ENCODE results near the gene SMDT1.
"Not testable (repeated sequence)": the region's sequence is repeated elsewhere in the genome, so short reads cannot be mapped to it uniquely, and the experiment has no call there.

Gene SMDT1

GRCh38 chr22:42070517-42071422, 8.7 kb upstream of the SMDT1 start, which contains the start of gene NAGA:
Gene NAGA (minus strand): TSS chr22:42070812. CDS start chr22:42070297, 515 bp downstream.
- peak; percentile 68 for DNase-seq (ENCODE audit: low read depth)

DNA sequence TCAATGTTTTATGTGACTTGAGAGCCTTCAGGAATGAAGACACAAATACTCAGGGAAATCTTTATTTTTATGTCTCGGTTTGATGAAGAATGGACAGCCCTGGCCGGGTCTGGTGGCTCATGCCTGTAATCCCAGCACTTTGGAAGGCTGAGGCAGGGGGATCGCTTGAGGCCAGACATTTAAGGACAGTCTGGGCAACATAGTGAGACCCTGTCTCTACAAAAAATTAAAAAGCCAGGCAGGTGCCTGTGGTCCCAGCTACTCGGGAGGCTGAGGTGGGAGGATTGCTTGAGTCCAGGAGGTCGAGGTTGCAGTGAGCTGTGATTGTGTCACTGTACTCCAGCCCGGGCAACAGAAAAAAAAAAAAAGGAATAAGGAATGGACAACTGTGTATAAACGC, 8.0 kb upstream of the SMDT1 start:
- not testable (repeated sequence) for DNase-seq (ENCODE audit: low read depth)

GRCh38 chr22:42072606-42073330, 6.7 kb upstream of the SMDT1 start:
- DNase-seq (ENCODE audit: low read depth), result no peak

DNA sequence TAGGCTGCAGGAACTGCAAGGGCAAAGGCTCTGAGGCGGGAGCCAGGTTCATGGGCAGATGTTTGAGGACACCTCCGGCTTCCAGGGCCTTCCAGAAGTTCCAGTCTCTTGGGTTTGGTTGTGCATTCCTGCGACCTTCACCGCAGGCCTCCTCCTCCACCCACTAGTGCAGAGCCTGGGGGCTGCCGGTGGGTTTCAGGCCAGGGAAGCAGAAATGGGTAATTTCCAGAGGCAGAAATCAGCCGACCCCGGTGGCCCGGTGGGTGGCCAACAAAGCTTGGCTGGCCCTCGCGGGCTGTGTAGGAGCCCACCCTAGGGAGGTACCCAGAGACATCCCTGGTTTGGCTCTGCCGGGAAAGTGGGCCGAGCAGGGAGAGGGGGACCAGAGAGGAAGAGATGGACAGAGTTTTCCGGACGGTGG, 5.9 kb upstream of the SMDT1 start:
- DNase-seq (ENCODE audit: low read depth), result no peak

DNA sequence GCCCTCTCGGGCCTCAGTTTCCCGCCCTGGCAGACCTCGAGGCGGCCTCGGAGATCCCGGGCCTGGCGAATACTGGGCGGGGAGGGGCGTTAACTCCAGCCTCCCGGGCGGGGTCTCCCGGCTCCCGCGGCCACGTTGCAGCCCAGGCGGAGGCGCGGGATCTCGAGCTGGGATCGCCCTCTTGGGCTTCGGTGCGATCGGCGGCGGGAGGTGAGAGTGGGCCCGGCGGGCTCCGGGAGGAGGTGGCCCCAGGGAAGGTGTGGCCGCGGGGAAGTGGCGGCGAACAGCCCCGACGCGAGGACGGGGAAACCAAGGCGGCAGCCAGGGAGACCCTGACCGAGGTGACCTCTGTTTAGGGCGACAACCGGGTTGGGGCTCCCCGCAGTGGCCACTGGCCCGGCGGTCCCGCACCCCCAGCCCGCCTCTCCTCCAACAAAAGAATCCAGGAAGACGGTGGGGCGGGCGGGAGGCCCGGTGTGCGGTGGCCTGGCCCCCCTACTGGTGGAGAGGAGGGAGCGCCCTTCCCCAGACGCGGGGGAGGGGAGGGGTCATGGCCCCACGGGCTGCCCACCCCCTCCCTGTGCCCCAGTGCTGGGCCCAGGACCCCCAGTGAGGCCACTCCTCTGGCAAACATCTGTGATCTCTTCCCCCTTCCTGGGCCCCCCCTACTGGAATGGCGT, 5.2 kb upstream of the SMDT1 start, which contains the start of gene PHETA2:
Gene PHETA2, plus strand, starts transcription at position 117 of the 680 bp plus-strand sequence. CDS start 3,046 bp downstream, outside the sequence.
- DNase-seq (ENCODE audit: low read depth), result peak; percentile 41

DNA sequence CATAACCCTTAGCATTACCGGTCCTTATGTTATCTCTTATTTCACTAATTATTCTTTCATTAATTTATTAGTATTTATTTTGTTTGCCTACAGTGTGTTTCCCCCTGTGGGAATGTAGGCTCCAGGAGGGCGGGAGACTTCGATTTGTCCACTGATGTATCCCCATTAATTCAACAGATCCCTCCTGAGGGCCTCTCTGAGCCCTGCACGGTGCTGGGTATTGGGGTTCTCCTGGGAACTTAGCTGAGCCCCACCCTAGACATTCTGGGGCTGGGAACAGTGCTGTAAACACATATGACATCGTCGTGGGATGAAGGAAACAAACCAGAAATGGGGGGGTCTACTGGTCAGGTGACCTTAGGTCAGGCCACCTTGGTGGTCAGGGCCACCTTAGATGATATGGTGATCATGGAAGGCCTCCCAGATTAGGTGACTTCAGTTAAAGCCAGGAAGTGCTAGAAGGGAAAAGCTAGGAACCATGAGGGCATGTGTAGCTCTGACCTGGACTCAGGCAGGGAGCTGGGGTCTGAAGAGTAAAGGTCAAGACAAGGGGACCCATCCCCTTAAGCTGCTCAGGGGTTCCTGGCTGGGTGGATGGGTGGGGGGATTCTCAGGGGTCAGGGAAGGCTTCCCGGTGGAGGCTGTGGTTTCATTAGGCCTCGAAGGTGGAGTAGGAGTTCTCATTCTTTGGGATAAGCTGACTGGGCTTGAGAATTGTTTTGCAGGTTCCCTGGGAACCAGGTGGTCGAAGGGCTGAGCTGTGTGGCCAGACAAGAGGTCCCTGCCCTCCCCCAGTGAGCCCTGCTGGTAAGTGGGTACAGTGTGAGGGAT, 4.4 kb upstream of the SMDT1 start:
- no peak for DNase-seq (ENCODE audit: low read depth)

GRCh38 chr22:42076764-42077485, 2.6 kb upstream of the SMDT1 start:
- no peak for DNase-seq (ENCODE audit: low read depth)

- no peak for DNase-seq (ENCODE audit: low read depth)
Measured at GRCh38 chr22:42077486-42078125, 1.9 kb upstream of the SMDT1 start.

DNA sequence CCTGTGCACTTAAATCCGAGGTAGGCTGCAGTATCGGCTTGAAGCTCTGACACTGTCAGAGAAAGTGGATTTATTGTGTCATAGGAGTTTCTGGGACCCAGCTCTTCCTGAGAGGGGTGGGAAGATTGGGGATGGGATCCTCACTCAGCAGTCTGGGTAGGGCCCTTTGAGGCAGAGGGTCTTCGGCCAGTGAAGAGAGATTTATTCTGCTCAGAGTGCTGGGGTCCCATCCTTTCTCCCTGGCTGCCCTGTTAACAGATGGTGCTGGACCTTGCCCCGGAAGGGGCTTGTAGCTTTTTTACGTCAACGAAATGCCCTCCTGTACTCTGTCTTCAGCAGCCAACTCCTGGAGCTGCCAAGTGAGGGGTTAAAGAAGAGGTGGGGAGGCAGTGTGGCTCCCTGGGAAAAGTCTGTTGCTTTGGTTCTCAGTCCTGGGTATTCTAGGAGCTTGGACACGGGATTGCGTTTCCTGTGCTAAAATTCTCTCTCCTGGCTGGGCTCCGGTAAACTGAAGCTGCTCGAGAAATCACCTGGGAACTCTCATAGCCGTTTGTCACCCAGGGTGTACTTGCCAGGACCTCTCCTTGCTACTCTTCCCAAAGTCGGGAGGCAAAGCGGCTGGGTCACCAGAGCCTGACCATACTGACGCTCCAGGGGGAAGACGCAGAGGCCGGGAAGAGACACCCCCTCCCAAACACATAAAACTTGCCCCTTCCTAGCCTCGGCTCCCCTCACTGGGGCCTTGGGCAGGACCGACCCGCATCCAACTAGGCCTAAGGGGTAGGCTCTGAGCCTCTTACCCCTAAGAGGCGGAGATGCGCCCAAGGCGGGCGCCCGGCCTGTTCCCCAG, 806 bp upstream of the SMDT1 start:
- no peak for DNase-seq (ENCODE audit: low read depth)

DNA sequence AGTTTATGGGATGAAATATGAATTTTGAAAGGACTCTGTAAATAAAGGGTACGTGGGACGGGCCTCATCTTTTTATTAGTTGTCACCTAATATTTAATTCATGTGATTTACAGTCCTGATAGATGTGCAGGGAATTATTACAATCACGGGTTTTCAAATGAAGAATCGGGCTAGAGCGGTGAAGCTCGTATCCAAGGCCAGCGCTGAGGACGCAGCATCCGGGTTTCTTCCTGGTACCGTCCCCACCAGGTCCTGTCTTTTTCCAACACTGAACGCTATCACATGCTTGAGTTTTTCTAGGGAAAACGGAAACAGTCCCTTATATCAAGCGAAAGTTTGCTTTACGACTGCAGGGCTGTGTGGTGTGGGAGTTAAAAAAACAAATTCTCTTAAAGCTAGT, 787 bp downstream of the SMDT1 start:
- DNase-seq (ENCODE audit: low read depth), result no peak

DNA sequence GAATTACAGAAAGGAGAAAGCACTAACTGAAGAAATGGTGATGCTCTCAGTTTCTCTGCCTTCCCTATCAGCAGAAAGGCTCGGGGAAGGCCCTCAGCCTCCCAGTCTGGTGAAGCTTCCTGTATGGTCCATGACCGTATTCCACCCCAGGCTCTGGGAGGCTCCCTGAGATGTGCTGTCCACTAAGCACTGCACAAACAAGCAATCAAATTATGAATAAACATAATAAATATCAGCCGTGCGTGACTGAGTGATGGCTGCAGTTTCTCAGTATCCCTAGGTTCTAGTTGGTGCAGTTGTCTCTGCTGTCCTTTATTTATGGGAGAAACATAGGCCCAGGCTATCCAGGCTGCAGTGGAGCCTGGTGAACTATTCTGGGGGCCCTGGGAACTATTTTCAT, 3.6 kb downstream of the SMDT1 start:
- DNase-seq (ENCODE audit: low read depth), result no peak

- no peak for DNase-seq (ENCODE audit: low read depth)
Measured at GRCh38 chr22:42084874-42085273, 5.4 kb downstream of the SMDT1 start.

DNA sequence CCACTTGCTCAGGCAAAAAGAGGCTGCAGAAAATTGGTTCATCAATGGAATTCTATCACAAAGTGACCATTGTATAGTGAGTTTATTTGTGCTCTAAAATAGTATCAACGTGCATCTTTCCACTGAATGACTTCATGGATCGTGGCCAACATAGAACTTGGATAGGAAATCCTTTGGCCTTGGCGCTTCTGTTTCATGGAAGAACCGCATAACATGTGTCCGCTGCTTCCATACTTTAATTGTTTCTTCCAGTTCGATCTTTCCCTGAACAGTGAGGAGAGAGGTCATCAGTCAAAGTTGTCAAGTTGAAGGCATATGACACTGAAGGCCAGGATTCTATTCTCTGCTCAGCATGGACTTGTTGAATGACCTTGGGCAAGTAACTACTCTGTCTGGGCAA, 6.6 kb downstream of the SMDT1 start:
- DNase-seq (ENCODE audit: low read depth), result no peak

DNA sequence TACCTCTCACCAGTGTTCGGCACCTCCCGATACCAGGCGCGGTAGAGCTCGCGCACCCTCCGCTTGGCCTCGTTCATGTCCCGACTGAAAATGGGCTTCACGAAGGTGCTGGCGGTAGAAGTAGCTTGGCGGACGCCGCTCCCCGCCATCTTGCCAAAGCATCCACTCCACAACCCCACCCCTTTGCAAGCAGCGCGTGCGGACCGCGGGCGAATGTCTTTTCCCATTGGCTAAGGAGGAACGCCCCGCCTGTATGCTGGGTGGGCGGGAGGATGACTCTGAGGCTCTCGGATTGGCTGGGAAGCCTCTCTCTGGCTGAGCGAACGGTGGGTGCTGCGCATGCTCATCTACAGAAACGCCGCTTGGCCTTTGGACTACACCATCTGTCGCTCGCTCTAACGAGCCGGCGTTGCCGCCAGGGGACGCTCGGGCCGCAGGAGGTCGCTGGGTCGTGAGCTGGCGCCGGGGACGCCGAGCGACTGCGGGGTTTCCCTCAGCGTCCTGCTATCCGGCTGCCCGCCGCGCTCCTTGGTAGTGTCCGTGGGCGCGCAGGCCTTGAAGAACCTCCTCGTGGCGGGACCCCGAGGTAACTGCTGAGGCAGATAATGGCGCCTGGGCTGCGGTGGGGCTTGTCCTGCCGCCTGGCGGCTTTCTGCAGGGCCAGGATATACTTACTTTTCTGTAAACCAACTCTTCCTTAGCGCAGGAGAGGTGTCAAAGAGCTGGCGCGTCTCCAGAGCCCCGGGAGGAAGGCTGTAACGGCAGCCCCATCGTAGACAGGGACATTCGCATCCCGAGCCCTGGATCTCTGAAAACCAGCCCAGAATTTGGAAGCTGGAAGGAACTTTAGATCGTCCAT, 11.3 kb downstream of the SMDT1 start, which contains the start of gene NDUFA6:
Gene NDUFA6, minus strand, starts transcription at position 177 of the 859 bp plus-strand sequence. Its CDS starts 28 bp downstream, at position 149.
- peak; percentile 95 for DNase-seq (ENCODE audit: low read depth)

- no peak for DNase-seq (ENCODE audit: low read depth)
Measured at GRCh38 chr22:42091455-42091782, 11.9 kb downstream of the SMDT1 start.

DNA sequence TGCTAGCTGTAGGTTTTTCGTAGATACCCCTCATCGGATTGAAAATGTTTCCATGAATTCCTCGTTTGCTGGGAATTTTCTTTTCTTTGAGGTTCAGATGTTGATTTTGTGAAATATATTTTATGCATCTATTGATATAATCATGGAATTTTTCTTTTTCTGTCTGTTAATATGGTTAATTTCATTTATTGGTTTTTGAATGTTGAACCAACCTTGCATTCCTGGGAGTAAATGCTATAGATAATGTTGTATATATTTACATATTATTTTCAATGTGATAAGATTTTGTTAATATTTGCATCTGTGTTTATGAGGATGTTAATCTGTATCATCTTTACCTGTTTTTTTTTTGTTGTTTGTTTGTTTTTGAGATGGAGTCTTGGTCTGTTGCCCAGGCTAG, 21.7 kb downstream of the SMDT1 start:
- no peak for DNase-seq (ENCODE audit: low read depth)

DNA sequence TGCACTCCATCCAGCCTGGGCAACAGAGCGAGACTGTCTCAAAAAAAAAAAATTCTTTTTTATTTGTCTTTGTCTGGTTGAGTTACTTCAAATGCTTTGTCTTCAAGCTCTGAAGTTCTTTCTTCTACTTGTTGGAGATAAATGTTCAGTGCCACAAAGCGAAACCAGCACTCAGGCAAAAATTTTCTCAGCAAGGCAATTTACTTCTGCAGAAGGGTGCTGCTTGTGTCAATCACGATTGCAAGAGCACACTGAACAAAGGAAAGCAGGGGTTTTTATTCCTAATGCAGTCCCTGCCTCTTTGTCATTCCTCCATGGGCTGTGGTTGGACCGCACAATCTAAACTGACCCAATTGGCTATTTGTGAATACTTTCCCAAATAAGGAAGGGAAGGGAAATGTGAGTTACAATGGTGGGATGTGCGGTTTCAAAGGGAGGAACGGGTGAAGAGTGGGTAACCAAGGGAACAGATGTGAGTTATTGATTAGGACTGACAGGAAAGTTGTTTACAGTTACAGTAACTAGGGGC, 24.9 kb downstream of the SMDT1 start:
- not testable (repeated sequence) for DNase-seq (ENCODE audit: low read depth)

DNA sequence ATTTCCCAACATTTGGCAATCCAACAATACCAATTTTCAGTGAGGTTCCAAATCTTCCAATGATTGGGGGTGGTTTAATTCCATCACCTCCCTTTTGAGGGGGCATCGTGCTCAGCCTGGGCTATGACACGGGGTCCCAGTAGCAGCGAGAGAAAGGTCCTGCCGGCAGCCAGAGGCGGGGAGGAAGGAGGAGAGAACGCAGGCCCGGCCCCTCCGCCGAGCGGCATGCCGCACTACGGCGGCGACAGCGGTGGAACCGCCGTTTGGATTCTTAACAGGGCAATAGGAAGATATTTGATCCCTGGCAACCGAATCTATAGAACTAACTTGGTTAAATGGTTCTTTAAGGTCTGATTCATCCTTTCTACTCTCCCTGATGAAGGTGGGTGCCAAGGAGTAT, 29.3 kb downstream of the SMDT1 start:
- no peak for DNase-seq (ENCODE audit: low read depth)
